Type B pancreatic cell (in vitro differentiated cells): ENCODE results near the gene MYO18A. TPM values are rescaled to one million over a fixed set of nuclear protein-coding genes. Genes with fewer than 3 reads are reported as not detected.

ENCODE experiments used
- DNase-seq: peaks from one replicate; pipeline ENCODE4 v3.0.0; 2021; ENCODE audit warnings: mixed read lengths; ENCODE audit not compliant: unreplicated experiment; ENCODE audit errors: extremely low spot score
- H3K27ac Mint-ChIP-seq: 2 replicates; pipeline ENCODE4 v1.8.0; 2021; ENCODE audit warnings: mild to moderate bottlenecking, mixed read lengths
- H3K27me3 Mint-ChIP-seq: 2 replicates; pipeline ENCODE4 v1.8.0; 2021; ENCODE audit warnings: mixed read lengths
- H3K36me3 Mint-ChIP-seq: 2 replicates; pipeline ENCODE4 v1.8.0; 2021; ENCODE audit warnings: mixed read lengths
- H3K4me1 Mint-ChIP-seq: one replicate; pipeline ENCODE4 v1.8.0; 2021; ENCODE audit warnings: mixed read lengths; ENCODE audit not compliant: unreplicated experiment
- H3K4me3 Mint-ChIP-seq: 2 replicates; pipeline ENCODE4 v1.8.0; 2021; ENCODE audit warnings: mild to moderate bottlenecking, mixed read lengths
- H3K9me3 Mint-ChIP-seq: 2 replicates; pipeline ENCODE4 v1.8.0; 2021; ENCODE audit warnings: mixed read lengths
- CTCF ChIP-seq: fragments of 200-600 bp; sonication (generic); conservative IDR thresholded peaks from 2 replicates; pipeline ENCODE4 v1.5.0; 2021; ENCODE audit warnings: antibody characterized with exemption, mild to moderate bottlenecking
- total RNA-seq: library from RNA; stranded (reverse); gene quantifications from 2 replicates; pipeline ENCODE4 v1.2.1, GENCODE V29; 2021; ENCODE audit warnings: low replicate concordance

MYO18A gene
- total RNA-seq, 1 donor from 2014 or later, result 46.6 TPM

GRCh38 chr17:29111816-29112499 is 68.2 kb downstream of the MYO18A start:
- H3K27me3 Mint-ChIP-seq, result no peaks in the 10 kb centered on the region
- H3K9me3 Mint-ChIP-seq, result no peaks in the 10 kb centered on the region
- H3K36me3 Mint-ChIP-seq, result no peaks in the 10 kb centered on the region
- H3K27ac Mint-ChIP-seq, result no peak overlapping the region
- DNase-seq, result peak; percentile 89
- H3K4me3 Mint-ChIP-seq, result no peak overlapping the region
- H3K4me1 Mint-ChIP-seq, result peaks cover 16% of the 10 kb centered on the region
- TF ChIP-seq CTCF, result peak; percentile 97

GRCh38 chr17:29110372-29110757 is 69.8 kb downstream of the MYO18A start:
- Mint-ChIP-seq H3K36me3 (peaks cover 7% of the 10 kb centered on the region), H3K27me3 (peaks cover 3% of the 10 kb centered on the region), H3K4me3 (no peak overlapping the region), H3K4me1 (peaks cover 16% of the 10 kb centered on the region), H3K9me3 (no peaks in the 10 kb centered on the region), H3K27ac (no peak overlapping the region)
- DNase-seq, result no peak
- no peak for TF ChIP-seq CTCF

- DNase-seq, result no peak
- no peak for TF ChIP-seq CTCF
- Mint-ChIP-seq H3K27ac (no peak overlapping the region), H3K36me3 (peaks cover 8% of the 10 kb centered on the region), H3K4me1 (peaks cover 16% of the 10 kb centered on the region), H3K9me3 (no peaks in the 10 kb centered on the region), H3K27me3 (peaks cover 4% of the 10 kb centered on the region), H3K4me3 (no peak overlapping the region)
Observed at GRCh38 chr17:29109477-29110371, 70.5 kb downstream of the MYO18A start.

GRCh38 chr17:29108823-29109476 is 71.2 kb downstream of the MYO18A start:
- H3K36me3 Mint-ChIP-seq, result peaks cover 15% of the 10 kb centered on the region
- H3K4me1 Mint-ChIP-seq, result peaks cover 16% of the 10 kb centered on the region
- H3K27me3 Mint-ChIP-seq, result peaks cover 4% of the 10 kb centered on the region
- H3K4me3 Mint-ChIP-seq, result no peak overlapping the region
- no peak overlapping the region for H3K27ac Mint-ChIP-seq
- no peak for TF ChIP-seq CTCF
- no peaks in the 10 kb centered on the region for H3K9me3 Mint-ChIP-seq
- DNase-seq, result no peak

GRCh38 chr17:29107933-29108822 is 72.0 kb downstream of the MYO18A start:
- peaks cover 15% of the 10 kb centered on the region for H3K36me3 Mint-ChIP-seq

More at GRCh38 chr17:29107933-29108822, 72.0 kb downstream of the MYO18A start:
- no peak for DNase-seq
- no peak for TF ChIP-seq CTCF
- H3K9me3 Mint-ChIP-seq, result no peaks in the 10 kb centered on the region
- peaks cover 16% of the 10 kb centered on the region for H3K4me1 Mint-ChIP-seq
- H3K27ac Mint-ChIP-seq, result peak overlapping the region; percentile 85
- H3K27me3 Mint-ChIP-seq, result peaks cover 4% of the 10 kb centered on the region
- H3K4me3 Mint-ChIP-seq, result no peak overlapping the region
